GM19043 (cell line): ENCODE data around the gene SLC66A2.
A peak's percentile ranks its signal among the peaks of the same experiment; 100 is the strongest.
"Not testable (repeated sequence)": the region's sequence is repeated elsewhere in the genome, so short reads cannot be mapped to it uniquely, and the experiment has no call there.

Experiments used
- ATAC-seq: cut with Tn5 transposase; IDR thresholded peaks from one replicate; pipeline ENCODE4 v1.9.1; 2021; ENCODE audit warnings: low read depth; ENCODE audit not compliant: unreplicated experiment

SLC66A2 gene

GRCh38 chr18:79869591-79870300 lies 81.7 kb downstream of the SLC66A2 start:
- ATAC-seq: no peak

GRCh38 chr18:79868811-79869541 lies 82.5 kb downstream of the SLC66A2 start:
- ATAC-seq: no peak

GRCh38 chr18:79868168-79868784 lies 83.2 kb downstream of the SLC66A2 start:
- no peak for ATAC-seq

GRCh38 chr18:79867666-79868065 lies 83.8 kb downstream of the SLC66A2 start:
- ATAC-seq: no peak

GRCh38 chr18:79866889-79867574 lies 84.4 kb downstream of the SLC66A2 start:
- ATAC-seq: no peak

GRCh38 chr18:79865951-79866350 lies 85.5 kb downstream of the SLC66A2 start:
- ATAC-seq: not testable (repeated sequence)

- not testable (repeated sequence) for ATAC-seq
These were observed 86.5 kb downstream of the SLC66A2 start for GRCh38 chr18:79864955-79865354.

- no peak for ATAC-seq
These were observed 87.3 kb downstream of the SLC66A2 start for GRCh38 chr18:79864006-79864725.

- no peak for ATAC-seq
These were observed 88.1 kb downstream of the SLC66A2 start for GRCh38 chr18:79863161-79864005.

- no peak for ATAC-seq
These were observed 88.9 kb downstream of the SLC66A2 start for GRCh38 chr18:79862562-79862961.

GRCh38 chr18:79861687-79862086 lies 89.8 kb downstream of the SLC66A2 start:
- ATAC-seq: no peak

GRCh38 chr18:79859314-79859713 lies 92.1 kb downstream of the SLC66A2 start:
- ATAC-seq: no peak

- ATAC-seq: no peak
These were observed 94.3 kb downstream of the SLC66A2 start for GRCh38 chr18:79857082-79857671.

- peak; percentile 78 for ATAC-seq
These were observed 95.1 kb downstream of the SLC66A2 start for GRCh38 chr18:79856119-79857007.

GRCh38 chr18:79855147-79855933 lies 96.1 kb downstream of the SLC66A2 start:
- ATAC-seq: peak; percentile 80

- ATAC-seq: no peak
These were observed 97.5 kb downstream of the SLC66A2 start for GRCh38 chr18:79853993-79854364.

GRCh38 chr18:79853303-79853992 lies 98.0 kb downstream of the SLC66A2 start:
- ATAC-seq: no peak
